ENCODE data around the gene CDC34.

DNA sequence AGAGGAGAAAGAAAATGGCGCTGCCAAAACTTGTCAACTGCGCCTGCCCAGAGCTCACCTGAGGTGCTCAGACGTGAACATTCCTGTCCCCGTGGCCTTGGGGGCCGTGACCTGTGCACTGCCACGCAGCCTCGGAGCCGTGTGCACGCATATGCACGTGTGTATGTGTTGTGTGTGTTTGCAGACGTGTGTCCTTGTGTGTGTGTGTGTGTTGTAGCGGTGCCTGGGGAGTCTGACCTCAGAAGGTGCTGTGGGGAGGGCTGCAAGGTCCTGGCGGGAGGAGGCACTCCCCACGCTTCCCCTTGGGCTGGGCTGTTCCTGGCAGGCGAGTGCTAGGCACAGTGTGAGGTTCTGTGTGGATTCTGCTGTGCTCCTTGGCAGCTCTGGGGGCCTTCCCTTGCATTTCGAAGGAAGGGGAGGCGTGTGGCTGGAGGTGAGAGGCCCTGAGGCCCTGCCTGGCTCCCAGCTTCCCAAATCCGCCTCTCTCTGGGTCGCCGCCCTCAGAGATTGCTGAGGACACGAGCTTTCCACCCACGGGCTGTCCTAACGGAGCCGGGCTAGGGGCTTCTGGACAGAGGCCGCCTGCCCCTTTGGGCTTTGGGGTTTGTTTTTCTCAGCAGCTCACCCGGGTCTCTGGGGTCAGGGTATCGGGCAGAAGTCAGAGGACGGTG, 45.3 kb downstream of the CDC34 start:
- no peak for TF ChIP-seq CTCF (IDR thresholded peaks at IDR 0.05)
- no peak for TF ChIP-seq POLR2A (IDR thresholded peaks at IDR 0.05)
